GM19372 (cell line): ENCODE results near the gene GPRC5B.

ENCODE experiments used
- ATAC-seq: cut with Tn5 transposase; IDR thresholded peaks from one replicate; pipeline ENCODE4 v1.9.1; 2021; ENCODE audit warnings: mild to moderate bottlenecking, low read depth, moderate library complexity; ENCODE audit not compliant: unreplicated experiment

Gene GPRC5B

GRCh38 chr16:19898924-19899604 lies 14.4 kb upstream of the GPRC5B start:
- ATAC-seq: no peak

GRCh38 chr16:19898166-19898565 lies 13.5 kb upstream of the GPRC5B start:
- ATAC-seq: no peak

- ATAC-seq: no peak
Observed at GRCh38 chr16:19896951-19897350, 12.3 kb upstream of the GPRC5B start.

GRCh38 chr16:19894586-19894985 lies 9.9 kb upstream of the GPRC5B start:
- ATAC-seq: no peak

GRCh38 chr16:19892902-19893301 lies 8.3 kb upstream of the GPRC5B start:
- no peak for ATAC-seq

- ATAC-seq: no peak
Observed at GRCh38 chr16:19890901-19891300, 6.3 kb upstream of the GPRC5B start.

- no peak for ATAC-seq
Observed at GRCh38 chr16:19888834-19889233, 4.2 kb upstream of the GPRC5B start.

GRCh38 chr16:19886073-19886941 lies 1.7 kb upstream of the GPRC5B start:
- peak; percentile 71 for ATAC-seq

GRCh38 chr16:19885451-19886072 lies 914 bp upstream of the GPRC5B start:
- ATAC-seq: no peak

- no peak for ATAC-seq
Observed at GRCh38 chr16:19883966-19884485, 622 bp downstream of the GPRC5B start.

GRCh38 chr16:19883296-19883965 lies 1.2 kb downstream of the GPRC5B start:
- no peak for ATAC-seq

GRCh38 chr16:19882646-19883045 lies 2.0 kb downstream of the GPRC5B start:
- no peak for ATAC-seq

GRCh38 chr16:19882186-19882585 lies 2.5 kb downstream of the GPRC5B start:
- ATAC-seq: no peak

GRCh38 chr16:19881783-19882182 lies 2.9 kb downstream of the GPRC5B start:
- ATAC-seq: no peak

- ATAC-seq: no peak
Observed at GRCh38 chr16:19881028-19881427, 3.6 kb downstream of the GPRC5B start.

GRCh38 chr16:19879241-19879792 lies 5.3 kb downstream of the GPRC5B start:
- ATAC-seq: no peak

GRCh38 chr16:19878757-19879156 lies 5.9 kb downstream of the GPRC5B start:
- ATAC-seq: no peak

GRCh38 chr16:19876501-19877059 lies 8.1 kb downstream of the GPRC5B start:
- no peak for ATAC-seq

GRCh38 chr16:19875900-19876299 lies 8.7 kb downstream of the GPRC5B start:
- ATAC-seq: no peak
